K562 (cell line): ENCODE data around the gene ASIP.

Source experiments
- NEUROD1 ChIP-seq: fragments of 150-350 bp; IDR thresholded peaks from 2 replicates; pipeline ENCODE4 v1.6.1; 2014; ENCODE audit warnings: borderline replicate concordance, low read length, low read depth; ENCODE audit not compliant: partially characterized antibody
- POLR2A ChIP-seq: fragments of 450-650 bp; conservative IDR thresholded peaks from 2 replicates; pipeline ENCODE4 v1.6.1; 2016
- TRIM25 ChIP-seq: fragments of 450-650 bp; IDR thresholded peaks from 2 replicates; pipeline ENCODE4 v1.7.0; 2016; ENCODE audit warnings: borderline replicate concordance
- ZNF197 ChIP-seq: fragments of 200-800 bp; sonication (Bioruptor generic); IDR thresholded peaks from 2 replicates; pipeline ENCODE4 v1.6.1; 2016; ENCODE audit warnings: low read depth, missing genetic modification characterization, missing compliant biosample characterization
- ZNF274 ChIP-seq: IDR thresholded peaks from 2 replicates; pipeline ENCODE4 v1.6.1; 2011; ENCODE audit warnings: low read depth, mild to moderate bottlenecking, low read length, moderate library complexity, borderline replicate concordance
- ZNF740 ChIP-seq, 3 experiments: fragments of 200-800 bp in 1 of 3; sonication (Bioruptor generic) in 1 of 3; sonication (generic) in 1 of 3; formaldehyde crosslinking in 1 of 3; IDR thresholded peaks; 2 replicates each; pipeline versions ENCODE4 v1.6.1 to v1.8.0; 2016 to 2022; ENCODE audit warnings: mild to moderate bottlenecking in 2 of 3, missing compliant biosample characterization in 2 of 3, missing genetic modification characterization in 2 of 3, missing genetic modification reagents in 1 of 3
- TF ChIP-seq, protein P1 (sequence below), 2 experiments: fragments of 450-650 bp; formaldehyde crosslinking in 1 of 2; IDR thresholded peaks; 2 replicates each; pipeline versions ENCODE4 v1.4.0 to v1.6.1; 2014 to 2020; ENCODE audit warnings: mild to moderate bottlenecking in 2 of 2, borderline replicate concordance in 1 of 2, low read depth in 1 of 2
- TF ChIP-seq, protein P2 (sequence below), 3 experiments: IDR thresholded peaks in 2 of 3; conservative IDR thresholded peaks in 1 of 3; 2 replicates each; pipeline ENCODE4 v1.5.1; 2011 to 2012; ENCODE audit warnings: low read length in 3 of 3, mild to moderate bottlenecking in 3 of 3, control low read depth in 2 of 3, improper control_type of control experiment in 1 of 3, inconsistent platforms in 1 of 3, low read depth in 1 of 3, mixed read lengths in 1 of 3, moderate library complexity in 1 of 3; ENCODE audit not compliant: insufficient read depth in 2 of 3
- TF ChIP-seq, protein P3 (sequence below): sonication (generic); formaldehyde crosslinking; IDR thresholded peaks from 2 replicates; pipeline ENCODE4 v1.8.1; 2022; ENCODE audit warnings: missing genetic modification reagents

DNA sequence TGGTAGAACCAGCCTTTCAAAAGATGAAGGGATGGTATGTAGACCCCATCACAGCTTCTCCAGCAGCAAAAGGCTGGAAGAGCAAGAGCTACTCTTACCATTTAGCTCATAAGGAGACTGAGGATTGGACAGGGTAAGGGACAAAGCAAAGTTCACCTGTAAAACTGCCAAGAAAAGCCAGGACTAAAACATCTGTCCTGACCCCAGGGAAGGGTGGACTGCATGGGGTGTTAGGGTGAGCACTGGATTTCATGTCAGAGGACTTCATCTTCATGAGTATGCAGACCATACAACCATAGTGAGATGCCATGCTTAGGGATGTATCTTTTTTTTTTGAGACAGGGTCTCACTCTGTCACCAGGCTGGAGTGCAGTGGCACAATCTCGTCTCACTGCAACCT is 42.6 kb downstream of the ASIP start:
- TF ChIP-seq NEUROD1 (no peak), TRIM25 (no peak), ZNF274 (no peak), ZNF197 (no peak), ZNF740 (CRISPR knock-in tag; IDR thresholded peaks at IDR 0.05) (no peak), ZNF740 (tag; IDR thresholded peaks at IDR 0.05) (no peak), POLR2A (no peak)
- TF ChIP-seq, protein P1, sequence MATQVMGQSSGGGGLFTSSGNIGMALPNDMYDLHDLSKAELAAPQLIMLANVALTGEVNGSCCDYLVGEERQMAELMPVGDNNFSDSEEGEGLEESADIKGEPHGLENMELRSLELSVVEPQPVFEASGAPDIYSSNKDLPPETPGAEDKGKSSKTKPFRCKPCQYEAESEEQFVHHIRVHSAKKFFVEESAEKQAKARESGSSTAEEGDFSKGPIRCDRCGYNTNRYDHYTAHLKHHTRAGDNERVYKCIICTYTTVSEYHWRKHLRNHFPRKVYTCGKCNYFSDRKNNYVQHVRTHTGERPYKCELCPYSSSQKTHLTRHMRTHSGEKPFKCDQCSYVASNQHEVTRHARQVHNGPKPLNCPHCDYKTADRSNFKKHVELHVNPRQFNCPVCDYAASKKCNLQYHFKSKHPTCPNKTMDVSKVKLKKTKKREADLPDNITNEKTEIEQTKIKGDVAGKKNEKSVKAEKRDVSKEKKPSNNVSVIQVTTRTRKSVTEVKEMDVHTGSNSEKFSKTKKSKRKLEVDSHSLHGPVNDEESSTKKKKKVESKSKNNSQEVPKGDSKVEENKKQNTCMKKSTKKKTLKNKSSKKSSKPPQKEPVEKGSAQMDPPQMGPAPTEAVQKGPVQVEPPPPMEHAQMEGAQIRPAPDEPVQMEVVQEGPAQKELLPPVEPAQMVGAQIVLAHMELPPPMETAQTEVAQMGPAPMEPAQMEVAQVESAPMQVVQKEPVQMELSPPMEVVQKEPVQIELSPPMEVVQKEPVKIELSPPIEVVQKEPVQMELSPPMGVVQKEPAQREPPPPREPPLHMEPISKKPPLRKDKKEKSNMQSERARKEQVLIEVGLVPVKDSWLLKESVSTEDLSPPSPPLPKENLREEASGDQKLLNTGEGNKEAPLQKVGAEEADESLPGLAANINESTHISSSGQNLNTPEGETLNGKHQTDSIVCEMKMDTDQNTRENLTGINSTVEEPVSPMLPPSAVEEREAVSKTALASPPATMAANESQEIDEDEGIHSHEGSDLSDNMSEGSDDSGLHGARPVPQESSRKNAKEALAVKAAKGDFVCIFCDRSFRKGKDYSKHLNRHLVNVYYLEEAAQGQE (IDR thresholded peaks at IDR 0.05; ENCODE audit: borderline replicate concordance) = no peak
- TF ChIP-seq, protein P1 (CRISPR knock-in tag; IDR thresholded peaks at IDR 0.05; ENCODE audit: low read depth) = no peak
- TF ChIP-seq, protein P2, sequence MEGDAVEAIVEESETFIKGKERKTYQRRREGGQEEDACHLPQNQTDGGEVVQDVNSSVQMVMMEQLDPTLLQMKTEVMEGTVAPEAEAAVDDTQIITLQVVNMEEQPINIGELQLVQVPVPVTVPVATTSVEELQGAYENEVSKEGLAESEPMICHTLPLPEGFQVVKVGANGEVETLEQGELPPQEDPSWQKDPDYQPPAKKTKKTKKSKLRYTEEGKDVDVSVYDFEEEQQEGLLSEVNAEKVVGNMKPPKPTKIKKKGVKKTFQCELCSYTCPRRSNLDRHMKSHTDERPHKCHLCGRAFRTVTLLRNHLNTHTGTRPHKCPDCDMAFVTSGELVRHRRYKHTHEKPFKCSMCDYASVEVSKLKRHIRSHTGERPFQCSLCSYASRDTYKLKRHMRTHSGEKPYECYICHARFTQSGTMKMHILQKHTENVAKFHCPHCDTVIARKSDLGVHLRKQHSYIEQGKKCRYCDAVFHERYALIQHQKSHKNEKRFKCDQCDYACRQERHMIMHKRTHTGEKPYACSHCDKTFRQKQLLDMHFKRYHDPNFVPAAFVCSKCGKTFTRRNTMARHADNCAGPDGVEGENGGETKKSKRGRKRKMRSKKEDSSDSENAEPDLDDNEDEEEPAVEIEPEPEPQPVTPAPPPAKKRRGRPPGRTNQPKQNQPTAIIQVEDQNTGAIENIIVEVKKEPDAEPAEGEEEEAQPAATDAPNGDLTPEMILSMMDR (IDR thresholded peaks at IDR 0.05 in 2 of 3, conservative IDR thresholded peaks at IDR 0.05 in 1 of 3; ENCODE audit: insufficient read depth in 2 of 3, low read depth in 1 of 3, low read length in 3 of 3) = no peak
- TF ChIP-seq, protein P3, sequence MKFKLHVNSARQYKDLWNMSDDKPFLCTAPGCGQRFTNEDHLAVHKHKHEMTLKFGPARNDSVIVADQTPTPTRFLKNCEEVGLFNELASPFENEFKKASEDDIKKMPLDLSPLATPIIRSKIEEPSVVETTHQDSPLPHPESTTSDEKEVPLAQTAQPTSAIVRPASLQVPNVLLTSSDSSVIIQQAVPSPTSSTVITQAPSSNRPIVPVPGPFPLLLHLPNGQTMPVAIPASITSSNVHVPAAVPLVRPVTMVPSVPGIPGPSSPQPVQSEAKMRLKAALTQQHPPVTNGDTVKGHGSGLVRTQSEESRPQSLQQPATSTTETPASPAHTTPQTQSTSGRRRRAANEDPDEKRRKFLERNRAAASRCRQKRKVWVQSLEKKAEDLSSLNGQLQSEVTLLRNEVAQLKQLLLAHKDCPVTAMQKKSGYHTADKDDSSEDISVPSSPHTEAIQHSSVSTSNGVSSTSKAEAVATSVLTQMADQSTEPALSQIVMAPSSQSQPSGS (CRISPR knock-in tag) = no peak
